ENCODE measurements around the gene CRYM. TPM values are rescaled to one million over a fixed set of nuclear protein-coding genes. Genes with fewer than 3 reads are reported as not detected.

The CRYM gene
- total RNA-seq, 1 donor from 2014 or later: not detected

DNA sequence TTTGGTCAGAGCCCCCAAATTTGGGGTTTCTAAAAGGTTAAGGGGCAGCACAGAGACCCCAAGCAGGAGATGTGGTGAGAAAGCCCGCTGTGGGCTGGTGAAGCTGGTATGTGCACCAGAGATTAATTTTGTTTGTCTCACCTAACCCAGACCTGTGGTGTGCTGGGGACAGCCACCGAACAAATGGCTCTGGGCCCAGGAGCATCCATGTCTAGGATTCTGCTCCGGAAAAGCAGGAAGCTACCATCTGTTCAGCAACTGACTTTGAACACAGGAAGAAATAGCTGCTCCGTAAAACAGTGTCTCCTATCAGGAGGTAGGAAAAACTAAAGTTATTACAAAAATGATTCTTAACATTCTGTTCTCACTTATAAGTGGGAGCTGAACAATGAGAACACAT lies 64.0 kb downstream of the CRYM start:
- Mint-ChIP-seq H3K27me3 (ENCODE audit: unreplicated experiment) (no peaks in the 10 kb centered on the region), H3K27ac (ENCODE audit: unreplicated experiment) (no peak overlapping the region)
- no peak for DNase-seq

DNA sequence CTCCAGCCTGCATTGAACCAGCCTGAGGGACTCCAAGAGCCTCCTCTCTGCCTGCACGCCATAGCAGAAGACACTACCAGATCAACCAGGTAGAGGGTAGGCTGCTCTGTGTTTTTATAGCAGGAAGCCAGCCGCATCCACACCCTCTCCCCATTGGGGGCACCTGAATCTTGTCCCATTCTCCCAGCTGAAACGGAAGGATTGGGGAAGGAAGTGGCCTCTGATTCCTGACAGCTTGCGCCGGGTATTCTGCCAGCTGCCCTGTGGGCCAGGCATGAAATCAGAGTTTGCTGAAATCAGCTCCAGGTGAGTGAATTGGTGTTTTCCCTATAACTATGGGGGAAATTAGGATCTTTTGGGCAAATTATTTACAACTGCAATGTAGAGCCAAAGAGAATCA lies 66.6 kb downstream of the CRYM start, which contains the start of gene ZP2:
ZP2 (minus strand) TSS at position 89 of the 400 bp plus-strand sequence; CDS start at position 62, 27 bp downstream.
- no peak for DNase-seq
- no peak within 1 kb of the TSS for H3K4me3 Mint-ChIP-seq (ENCODE audit: unreplicated experiment)
- H3K9me3 Mint-ChIP-seq (ENCODE audit: unreplicated experiment): peaks cover 1% of the 10 kb centered on the region
- H3K4me1 Mint-ChIP-seq (ENCODE audit: low read depth, unreplicated experiment): no peaks in the 10 kb centered on the region
- H3K36me3 Mint-ChIP-seq (ENCODE audit: unreplicated experiment): no peaks in the 10 kb centered on the region
- TF ChIP-seq CTCF (IDR thresholded peaks at IDR 0.05; ENCODE audit: partially characterized antibody, unreplicated experiment): no peak
- H3K27me3 Mint-ChIP-seq (ENCODE audit: unreplicated experiment): no peaks in the 10 kb centered on the region
- H3K27ac Mint-ChIP-seq (ENCODE audit: unreplicated experiment): no peak within 1 kb of the TSS

More for the DNA sequence above, 64.0 kb downstream of the CRYM start:
- H3K9me3 Mint-ChIP-seq (ENCODE audit: unreplicated experiment): peaks cover 1% of the 10 kb centered on the region
- no peaks in the 10 kb centered on the region for H3K36me3 Mint-ChIP-seq (ENCODE audit: unreplicated experiment)
- TF ChIP-seq CTCF (IDR thresholded peaks at IDR 0.05; ENCODE audit: partially characterized antibody, unreplicated experiment): no peak
- no peaks in the 10 kb centered on the region for H3K4me1 Mint-ChIP-seq (ENCODE audit: low read depth, unreplicated experiment)
- H3K4me3 Mint-ChIP-seq (ENCODE audit: unreplicated experiment): no peak overlapping the region

Other genes with a start within 250 kb of the CRYM start
- gene DNAH3, start 127.4 kb downstream of the CRYM start, total RNA-seq (ENCODE audit: unreplicated experiment): not detected
- gene LDAF1, start 119.6 kb downstream of the CRYM start, total RNA-seq (ENCODE audit: unreplicated experiment): 23.2 TPM
- gene ZP2, start 66.7 kb downstream of the CRYM start, total RNA-seq (ENCODE audit: unreplicated experiment): not detected
- gene ANKS4B, start 44.6 kb downstream of the CRYM start, total RNA-seq (ENCODE audit: unreplicated experiment): not detected

Measured in glutamatergic neuron (in vitro differentiated cells).